Fibroblast of pulmonary artery (primary cell): ENCODE measurements around the gene CHST15.

Experiments
- DNase-seq: peaks from one replicate; pipeline ENCODE4 v3.0.0-alpha.2; 2010; ENCODE audit warnings: low read depth
- H3K4me3 ChIP-seq: replicated peaks from 2 replicates; pipeline ENCODE4 v1.5.1; 2011; ENCODE audit warnings: low read depth, mild to moderate bottlenecking, control low read depth, low read length, moderate library complexity
- TF ChIP-seq, protein P1 (sequence below): IDR thresholded peaks from 2 replicates; pipeline ENCODE4 v1.5.1; 2011; ENCODE audit warnings: mild to moderate bottlenecking, control low read depth, low read length, inconsistent platforms; ENCODE audit errors: missing control alignments

The CHST15 gene

DNA sequence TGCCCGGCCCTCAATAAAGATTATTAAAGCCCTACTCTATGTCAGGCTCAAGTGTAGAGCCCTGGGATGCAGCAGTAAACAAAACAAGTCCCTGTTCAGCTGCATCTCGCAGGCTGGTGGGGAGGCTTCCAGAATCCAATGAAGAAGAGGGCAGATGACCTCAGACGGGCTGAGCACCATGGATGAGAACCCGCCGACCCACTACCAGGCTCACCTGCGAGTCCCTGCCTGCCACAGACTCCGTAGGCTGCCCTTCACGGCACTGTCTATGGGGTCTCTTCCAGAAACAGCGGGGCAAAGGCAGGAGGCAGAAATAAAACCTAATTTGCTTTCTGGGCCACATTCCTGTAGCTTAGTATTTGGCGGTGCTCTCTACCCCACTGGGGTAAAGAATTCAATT, 22.7 kb downstream of the CHST15 start:
- no peak overlapping the region for H3K4me3 ChIP-seq
- no peak for DNase-seq
- TF ChIP-seq, protein P1, sequence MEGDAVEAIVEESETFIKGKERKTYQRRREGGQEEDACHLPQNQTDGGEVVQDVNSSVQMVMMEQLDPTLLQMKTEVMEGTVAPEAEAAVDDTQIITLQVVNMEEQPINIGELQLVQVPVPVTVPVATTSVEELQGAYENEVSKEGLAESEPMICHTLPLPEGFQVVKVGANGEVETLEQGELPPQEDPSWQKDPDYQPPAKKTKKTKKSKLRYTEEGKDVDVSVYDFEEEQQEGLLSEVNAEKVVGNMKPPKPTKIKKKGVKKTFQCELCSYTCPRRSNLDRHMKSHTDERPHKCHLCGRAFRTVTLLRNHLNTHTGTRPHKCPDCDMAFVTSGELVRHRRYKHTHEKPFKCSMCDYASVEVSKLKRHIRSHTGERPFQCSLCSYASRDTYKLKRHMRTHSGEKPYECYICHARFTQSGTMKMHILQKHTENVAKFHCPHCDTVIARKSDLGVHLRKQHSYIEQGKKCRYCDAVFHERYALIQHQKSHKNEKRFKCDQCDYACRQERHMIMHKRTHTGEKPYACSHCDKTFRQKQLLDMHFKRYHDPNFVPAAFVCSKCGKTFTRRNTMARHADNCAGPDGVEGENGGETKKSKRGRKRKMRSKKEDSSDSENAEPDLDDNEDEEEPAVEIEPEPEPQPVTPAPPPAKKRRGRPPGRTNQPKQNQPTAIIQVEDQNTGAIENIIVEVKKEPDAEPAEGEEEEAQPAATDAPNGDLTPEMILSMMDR: no peak

DNA sequence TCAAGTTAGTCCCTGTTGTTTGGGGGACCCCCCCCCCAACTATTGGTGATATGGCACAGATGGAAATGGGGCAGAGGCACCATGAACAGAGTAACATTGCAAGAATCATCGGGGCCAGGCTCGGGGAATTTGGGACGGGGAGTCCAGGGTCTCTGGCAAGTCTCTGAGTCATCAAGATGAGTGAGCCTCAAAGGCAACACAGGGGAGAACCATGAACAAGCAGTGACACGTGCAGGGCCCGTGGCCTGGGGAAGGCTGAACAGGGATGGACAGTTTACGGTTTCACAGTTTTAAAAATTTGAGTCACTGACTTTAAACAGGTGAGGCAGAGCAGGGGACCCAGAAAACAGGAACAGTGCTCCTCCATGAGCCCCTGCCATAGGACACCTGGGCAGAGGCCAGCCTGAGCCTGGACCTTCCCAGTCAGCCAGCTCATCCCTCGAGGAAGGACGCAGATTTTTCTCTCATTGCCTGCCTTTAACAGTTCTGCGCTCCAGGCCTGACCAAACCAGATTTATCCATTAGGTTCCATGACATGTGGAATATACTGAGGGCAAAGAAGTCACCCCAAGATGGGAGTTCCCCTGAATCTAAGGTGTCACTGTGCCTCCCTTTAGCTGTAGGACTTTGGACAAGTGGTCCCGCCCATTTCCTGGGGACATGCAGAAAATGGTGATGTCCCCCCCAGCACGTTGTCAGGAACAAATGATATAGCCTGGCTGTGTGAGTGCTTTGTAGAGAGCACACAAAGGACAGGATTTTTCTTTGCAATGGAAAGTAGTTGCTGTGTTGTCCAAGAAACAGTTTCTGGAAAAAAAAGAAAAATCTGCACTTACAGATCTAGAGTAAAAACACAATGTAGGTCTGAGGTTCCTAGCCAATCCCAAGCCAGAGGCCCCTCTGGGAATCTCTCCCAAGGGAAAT, 23.8 kb downstream of the CHST15 start:
- TF ChIP-seq, protein P1: no peak
- H3K4me3 ChIP-seq: no peak overlapping the region
- no peak for DNase-seq

DNA sequence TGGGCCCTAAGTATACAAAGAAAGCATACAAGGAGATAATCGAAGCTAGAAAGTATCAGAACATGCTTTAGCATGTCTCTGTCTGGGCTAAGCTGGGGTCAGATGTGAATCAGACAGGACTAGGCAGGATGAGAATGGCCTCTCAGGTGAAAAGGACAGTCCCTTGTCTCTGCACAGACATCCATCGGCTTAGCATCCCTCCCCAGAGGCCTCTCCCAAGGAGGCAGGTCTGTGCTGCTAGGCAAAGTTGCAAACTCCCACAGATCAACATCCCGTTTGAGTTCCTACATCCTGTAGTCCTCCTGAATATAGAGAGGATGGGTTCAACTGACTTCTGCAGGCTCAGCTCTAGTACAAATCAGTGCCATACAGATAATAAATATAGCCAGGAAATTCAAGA, 24.5 kb downstream of the CHST15 start:
- no peak for DNase-seq
- no peak overlapping the region for H3K4me3 ChIP-seq
- TF ChIP-seq, protein P1: no peak

DNA sequence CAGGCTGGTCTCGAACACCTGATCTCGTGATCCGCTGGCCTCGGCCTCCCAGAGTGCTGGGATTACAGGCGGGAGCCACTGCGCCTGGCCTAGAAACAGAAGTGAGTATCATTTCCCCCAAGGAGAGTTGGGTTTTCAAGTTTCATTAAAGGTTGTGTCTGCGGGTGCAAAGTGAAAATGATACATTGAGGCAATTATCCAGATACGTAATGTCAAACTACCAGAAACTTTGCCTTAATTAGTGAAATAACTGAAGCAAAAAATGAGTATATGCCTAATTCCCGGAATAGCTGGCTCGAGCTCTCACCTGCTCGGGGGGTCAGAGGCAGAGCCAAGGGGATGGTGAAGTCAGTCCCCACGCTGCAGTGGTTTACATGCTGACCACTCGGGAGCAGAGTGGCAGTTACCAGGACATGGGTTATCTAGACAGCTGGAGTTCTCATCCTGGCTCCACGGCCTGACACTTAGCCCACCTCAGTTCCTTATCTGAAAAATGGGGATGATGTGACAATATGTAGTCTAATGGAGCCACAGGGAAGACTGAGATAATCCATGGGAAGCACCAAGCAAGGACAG, 25.5 kb downstream of the CHST15 start:
- no peak for DNase-seq
- H3K4me3 ChIP-seq: no peak overlapping the region
- TF ChIP-seq, protein P1: no peak

DNA sequence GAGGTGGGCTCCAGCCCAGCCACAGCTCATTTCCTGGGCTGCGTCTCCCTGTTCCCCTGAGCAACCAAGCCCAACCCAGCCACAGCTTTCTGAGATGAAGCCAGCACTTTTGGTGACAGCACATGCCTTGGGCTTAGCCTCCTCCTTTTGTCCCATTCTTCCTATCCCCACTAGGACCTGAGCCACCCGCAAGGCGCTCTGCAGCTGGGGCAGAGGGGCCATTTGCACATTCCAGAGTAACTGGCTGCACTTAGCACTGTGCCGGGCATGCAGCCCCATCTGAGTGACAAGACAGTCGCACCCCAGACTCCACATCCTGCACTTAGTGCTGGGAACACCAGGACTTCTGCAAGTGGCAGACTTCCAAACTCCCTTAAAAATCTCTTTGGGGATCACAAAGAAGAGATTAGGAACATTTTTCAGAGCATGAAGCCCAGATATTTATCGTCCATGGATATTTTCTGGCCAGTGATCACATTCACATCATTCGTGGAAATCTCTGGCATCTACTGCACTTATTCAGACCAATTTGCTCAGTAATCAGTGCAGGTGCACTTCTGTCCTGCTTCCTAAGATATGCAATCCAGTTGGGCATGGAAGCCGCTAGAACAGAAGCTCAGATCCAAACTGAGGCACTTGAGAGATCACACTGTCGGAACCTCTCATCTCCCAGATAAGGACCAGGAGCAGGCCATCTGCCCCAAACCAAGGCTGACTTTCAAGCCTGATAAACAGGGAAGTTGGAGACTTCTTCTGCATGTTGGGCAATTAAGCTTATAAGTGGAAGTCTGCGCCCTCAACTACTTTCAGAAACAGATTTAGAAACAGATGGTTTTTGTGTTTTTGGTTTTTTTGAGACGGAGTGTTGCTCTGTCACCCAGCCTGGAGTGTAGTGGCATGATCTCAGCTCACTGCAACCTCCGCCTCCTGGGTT, 26.4 kb downstream of the CHST15 start:
- no peak overlapping the region for H3K4me3 ChIP-seq
- no peak for DNase-seq
- TF ChIP-seq, protein P1: no peak

DNA sequence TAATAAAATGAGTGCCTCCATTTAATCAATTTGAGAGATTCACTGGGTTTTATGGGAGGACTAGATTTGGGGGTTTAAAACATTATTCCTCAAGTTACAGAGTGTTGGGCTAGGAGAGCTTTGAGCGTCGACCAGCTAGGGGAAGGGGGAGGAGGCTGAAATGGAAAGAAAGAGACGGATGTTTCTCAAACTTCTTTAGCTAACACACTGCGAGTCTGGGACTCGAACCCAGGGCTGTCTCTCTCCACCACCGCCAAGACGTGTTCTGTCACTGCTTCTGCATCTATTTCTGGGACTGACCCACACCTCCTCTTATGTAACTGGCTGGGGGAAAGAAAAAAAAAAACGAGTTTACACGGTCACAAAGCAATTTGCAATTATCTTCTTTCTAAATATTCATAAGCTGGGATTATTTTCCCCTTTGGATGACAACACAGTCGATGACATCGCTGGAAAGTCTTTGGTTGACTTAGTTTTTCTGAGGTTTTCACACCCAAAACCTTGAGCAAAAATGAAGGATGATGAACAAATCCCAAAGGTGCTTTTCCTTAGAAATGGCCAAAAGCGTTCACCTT, 27.2 kb downstream of the CHST15 start:
- no peak overlapping the region for H3K4me3 ChIP-seq
- DNase-seq: no peak
- TF ChIP-seq, protein P1: no peak
